Measurements from ENCODE around the gene PDE4C. TPM values are rescaled to one million over a fixed set of nuclear protein-coding genes. Genes with fewer than 3 reads are reported as not detected.

Gene PDE4C
- total RNA-seq, 2 experiments from 2014 or later: 0.14 to 0.23 TPM

DNA sequence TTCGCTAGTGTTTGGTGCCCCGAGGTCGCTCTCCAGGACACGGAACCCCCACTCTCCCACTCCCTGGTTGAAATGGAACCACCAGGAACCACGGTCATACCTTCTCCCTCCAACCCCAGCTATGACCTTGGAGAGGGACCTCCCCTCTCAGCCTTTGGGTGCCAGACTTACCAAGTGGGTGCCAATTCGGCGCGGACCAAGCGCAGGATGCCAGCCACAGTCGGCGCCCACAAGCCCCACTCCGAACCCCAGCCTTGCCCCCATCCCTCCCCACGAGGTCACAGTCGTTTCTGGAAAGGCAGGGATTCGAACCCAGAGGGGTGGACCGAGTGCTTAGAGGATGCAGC, 910 bp downstream of the PDE4C start:
- Mint-ChIP-seq H3K27me3 (peaks cover 69% of the 10 kb centered on the region), H3K4me1 (peaks cover 15% of the 10 kb centered on the region), H3K36me3 (peaks cover 2% of the 10 kb centered on the region), H3K4me3 (no peak overlapping the region), H3K9me3 (ENCODE audit: low read depth) (no peaks in the 10 kb centered on the region), H3K27ac (no peak overlapping the region)
- CTCF ChIA-PET: interaction anchor here (1.6 kb wide), 1 partner anchor 27 kb away, joined by 5 read pairs; no protein-coding TSS in a partner anchor
- DNase-seq (no peak), ATAC-seq (no peak)

GRCh38 chr19:18224525-18225354, 1.5 kb downstream of the PDE4C start:
- ATAC-seq: peak; percentile 99
- H3K9me3 Mint-ChIP-seq (ENCODE audit: low read depth): no peaks in the 10 kb centered on the region
- peak overlapping the region; percentile 70 for H3K27ac Mint-ChIP-seq
- H3K27me3 Mint-ChIP-seq: peaks cover 71% of the 10 kb centered on the region
- H3K4me3 Mint-ChIP-seq: peak overlapping the region; percentile 76
- peak; percentile 96 for DNase-seq
- peaks cover 18% of the 10 kb centered on the region for H3K4me1 Mint-ChIP-seq
- H3K36me3 Mint-ChIP-seq: peaks cover 2% of the 10 kb centered on the region
- CTCF ChIA-PET: interaction anchor here (0.5 to 1.9 kb wide), 16 partner anchors 9 to 186 kb away, joined by 3 to 11 read pairs (median 4); partner anchors contain the start of gene JUND

DNA sequence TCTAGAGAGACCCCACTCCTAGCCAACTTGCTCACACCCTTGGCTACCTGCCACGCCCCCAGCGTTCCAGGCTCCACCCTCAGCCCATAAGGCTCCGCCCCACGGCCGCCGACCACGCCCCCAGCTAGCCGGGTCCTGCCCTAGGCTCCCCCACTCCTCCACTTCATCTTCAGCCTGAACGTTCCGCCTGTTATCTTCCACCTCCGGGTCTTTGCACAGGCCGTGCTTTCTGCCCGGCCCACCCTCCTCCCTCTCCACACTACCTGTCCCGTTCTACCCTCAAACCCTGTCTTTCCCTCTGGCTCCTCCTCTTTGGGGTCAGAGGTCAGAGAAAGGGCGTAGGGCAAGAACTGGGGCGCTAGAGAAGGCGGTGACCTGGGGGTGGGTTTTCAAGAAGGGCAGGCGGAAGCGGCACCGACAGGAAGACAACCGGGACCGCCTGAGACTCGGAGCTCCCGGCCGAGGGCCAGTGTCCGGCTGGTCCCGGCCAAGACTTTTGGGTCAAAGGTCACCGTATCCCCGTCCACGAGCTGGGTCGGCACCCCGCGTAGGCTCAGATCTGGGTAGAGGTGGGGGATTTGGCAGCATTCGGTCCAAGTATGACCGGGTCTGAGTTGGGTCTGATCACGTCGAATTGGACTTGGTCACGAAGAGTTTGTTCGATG, 2.2 kb downstream of the PDE4C start:
- no peaks in the 10 kb centered on the region for H3K9me3 Mint-ChIP-seq (ENCODE audit: low read depth)
- peaks cover 19% of the 10 kb centered on the region for H3K4me1 Mint-ChIP-seq
- CTCF ChIA-PET: interaction anchor here (0.5 to 1.9 kb wide), 16 partner anchors 8 to 186 kb away, joined by 3 to 11 read pairs (median 4); partner anchors contain the start of gene JUND
- ATAC-seq: no peak
- H3K36me3 Mint-ChIP-seq: peaks cover 2% of the 10 kb centered on the region
- peaks cover 68% of the 10 kb centered on the region for H3K27me3 Mint-ChIP-seq
- peak overlapping the region; percentile 70 for H3K27ac Mint-ChIP-seq
- H3K4me3 Mint-ChIP-seq: peak overlapping the region; percentile 76
- DNase-seq: peak; percentile 57

GRCh38 chr19:18221815-18222725, 4.2 kb downstream of the PDE4C start:
- Mint-ChIP-seq H3K27me3 (peaks cover 58% of the 10 kb centered on the region), H3K9me3 (ENCODE audit: low read depth) (no peaks in the 10 kb centered on the region), H3K4me1 (peaks cover 17% of the 10 kb centered on the region), H3K36me3 (peaks cover 2% of the 10 kb centered on the region), H3K27ac (no peak overlapping the region), H3K4me3 (no peak overlapping the region)
- ATAC-seq: no peak
- CTCF ChIA-PET: interaction anchor here (1.0 to 1.7 kb wide), 3 partner anchors 30 to 166 kb away, joined by 3 to 7 read pairs (median 7); no protein-coding TSS in a partner anchor
- DNase-seq: no peak

GRCh38 chr19:18220632-18221275, 5.5 kb downstream of the PDE4C start:
- ATAC-seq (no peak), DNase-seq (no peak)
- Mint-ChIP-seq H3K27ac (no peak overlapping the region), H3K9me3 (ENCODE audit: low read depth) (no peaks in the 10 kb centered on the region), H3K36me3 (peaks cover 2% of the 10 kb centered on the region), H3K4me1 (peaks cover 15% of the 10 kb centered on the region), H3K27me3 (peaks cover 48% of the 10 kb centered on the region), H3K4me3 (no peak overlapping the region)
- CTCF ChIA-PET: interaction anchor here (1.3 to 1.7 kb wide), 2 partner anchors 31 to 108 kb away, joined by 7 read pairs; no protein-coding TSS in a partner anchor

DNA sequence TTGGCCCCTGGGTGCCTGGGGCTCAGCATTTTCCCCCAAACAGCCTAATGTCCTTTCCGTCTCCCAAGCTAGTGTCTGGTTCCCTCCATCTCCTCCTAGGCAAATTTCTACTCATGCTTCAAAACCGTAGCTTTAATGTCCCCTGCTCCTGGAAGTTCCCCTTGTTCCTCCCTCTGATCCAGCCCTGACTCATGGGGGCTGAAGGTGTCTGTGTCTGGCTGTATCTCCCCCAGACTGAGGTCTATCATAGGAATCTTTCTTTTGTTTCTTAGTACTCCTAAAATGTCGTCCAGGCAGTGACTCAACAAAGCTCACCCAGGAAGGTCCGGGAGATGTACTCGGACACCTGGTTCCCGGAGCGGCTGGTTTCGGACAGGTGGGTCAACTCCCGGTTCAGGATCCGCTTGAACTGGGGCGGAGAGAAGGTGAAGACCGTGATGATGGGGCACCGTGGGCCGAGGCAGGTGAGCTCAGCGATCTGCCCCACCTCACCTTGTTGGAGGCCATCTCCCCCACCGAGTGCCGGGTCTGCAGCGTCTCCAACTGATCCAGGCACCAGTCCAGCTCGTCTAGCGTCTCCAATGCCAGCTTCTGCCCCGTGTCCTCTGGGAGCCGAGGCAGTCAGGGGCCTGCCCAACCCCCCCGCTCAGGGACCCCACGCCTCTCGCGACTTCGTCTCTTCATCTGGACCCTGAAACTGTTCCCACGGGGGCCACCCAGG, 6.2 kb downstream of the PDE4C start:
- CTCF ChIA-PET: interaction anchor here (0.8 to 1.3 kb wide), 2 partner anchors 17 to 30 kb away, joined by 3 to 4 read pairs; partner anchors contain the start of gene RAB3A
- no peak for DNase-seq
- peaks cover 41% of the 10 kb centered on the region for H3K27me3 Mint-ChIP-seq
- H3K27ac Mint-ChIP-seq: peak overlapping the region; percentile 9
- peaks cover 17% of the 10 kb centered on the region for H3K4me1 Mint-ChIP-seq
- H3K36me3 Mint-ChIP-seq: peaks cover 2% of the 10 kb centered on the region
- no peaks in the 10 kb centered on the region for H3K9me3 Mint-ChIP-seq (ENCODE audit: low read depth)
- no peak for ATAC-seq
- no peak overlapping the region for H3K4me3 Mint-ChIP-seq

GRCh38 chr19:18218600-18218999, 7.6 kb downstream of the PDE4C start:
- DNase-seq (no peak), ATAC-seq (no peak)
- H3K27ac Mint-ChIP-seq: no peak overlapping the region
- peaks cover 10% of the 10 kb centered on the region for H3K4me1 Mint-ChIP-seq
- peaks cover 29% of the 10 kb centered on the region for H3K27me3 Mint-ChIP-seq
- CTCF ChIA-PET: interaction anchor here (1.3 kb wide), 1 partner anchor 34 kb away, joined by 3 read pairs; no protein-coding TSS in a partner anchor
- no peaks in the 10 kb centered on the region for H3K9me3 Mint-ChIP-seq (ENCODE audit: low read depth)
- no peaks in the 10 kb centered on the region for H3K36me3 Mint-ChIP-seq
- no peak overlapping the region for H3K4me3 Mint-ChIP-seq

DNA sequence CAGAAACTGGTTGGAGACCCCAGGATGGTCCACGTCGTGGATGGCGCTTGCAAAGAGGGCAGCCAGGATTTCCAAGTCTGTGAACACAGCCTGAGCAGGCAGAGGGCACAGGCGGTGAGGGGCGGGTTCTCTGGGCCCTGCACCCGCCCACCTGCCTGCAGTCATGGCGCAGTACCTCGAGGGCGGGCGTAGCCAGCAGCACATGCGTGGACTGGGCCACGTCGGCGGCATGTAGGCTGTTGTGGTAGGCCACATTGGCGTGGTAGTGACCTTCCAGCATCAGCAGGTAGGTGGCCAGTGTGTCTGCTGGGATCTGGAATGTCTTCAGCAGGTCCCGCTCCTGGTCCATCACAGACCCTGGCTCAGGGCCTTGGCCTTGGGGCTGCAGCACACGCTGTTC, 8.1 kb downstream of the PDE4C start:
- ATAC-seq (no peak), DNase-seq (no peak)
- Mint-ChIP-seq H3K4me3 (no peak overlapping the region), H3K27ac (no peak overlapping the region), H3K36me3 (no peaks in the 10 kb centered on the region), H3K9me3 (ENCODE audit: low read depth) (no peaks in the 10 kb centered on the region), H3K27me3 (peaks cover 24% of the 10 kb centered on the region), H3K4me1 (peaks cover 10% of the 10 kb centered on the region)
- CTCF ChIA-PET: interaction anchor here (1.3 kb wide), 1 partner anchor 34 kb away, joined by 3 read pairs; no protein-coding TSS in a partner anchor

DNA sequence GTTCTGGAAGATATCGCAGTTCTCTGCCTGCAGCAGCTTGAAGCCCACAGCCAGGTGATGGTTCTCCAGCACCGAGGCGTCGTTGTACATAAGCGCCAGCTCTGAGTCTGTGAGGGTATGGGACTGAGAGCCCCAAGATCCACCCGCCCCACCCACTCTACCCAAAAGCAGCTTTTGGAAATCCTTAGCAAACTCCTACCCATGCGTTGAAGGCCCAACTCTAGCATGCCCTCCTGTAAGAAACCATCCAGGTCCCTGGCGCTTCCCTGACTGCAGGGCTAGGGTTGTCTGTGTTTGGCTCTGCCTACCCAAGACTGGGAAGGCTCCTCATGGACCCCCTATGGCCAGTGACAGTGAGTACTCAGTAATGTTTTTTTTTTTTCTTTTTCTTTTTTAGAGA, 9.4 kb downstream of the PDE4C start:
- H3K27me3 Mint-ChIP-seq: peaks cover 18% of the 10 kb centered on the region
- DNase-seq: no peak
- H3K9me3 Mint-ChIP-seq (ENCODE audit: low read depth): no peaks in the 10 kb centered on the region
- H3K36me3 Mint-ChIP-seq: no peaks in the 10 kb centered on the region
- CTCF ChIA-PET: interaction anchor here (0.9 to 1.3 kb wide), 2 partner anchors 35 to 195 kb away, joined by 3 to 4 read pairs; no protein-coding TSS in a partner anchor
- peaks cover 10% of the 10 kb centered on the region for H3K4me1 Mint-ChIP-seq
- H3K4me3 Mint-ChIP-seq: no peak overlapping the region
- ATAC-seq: no peak
- H3K27ac Mint-ChIP-seq: no peak overlapping the region

DNA sequence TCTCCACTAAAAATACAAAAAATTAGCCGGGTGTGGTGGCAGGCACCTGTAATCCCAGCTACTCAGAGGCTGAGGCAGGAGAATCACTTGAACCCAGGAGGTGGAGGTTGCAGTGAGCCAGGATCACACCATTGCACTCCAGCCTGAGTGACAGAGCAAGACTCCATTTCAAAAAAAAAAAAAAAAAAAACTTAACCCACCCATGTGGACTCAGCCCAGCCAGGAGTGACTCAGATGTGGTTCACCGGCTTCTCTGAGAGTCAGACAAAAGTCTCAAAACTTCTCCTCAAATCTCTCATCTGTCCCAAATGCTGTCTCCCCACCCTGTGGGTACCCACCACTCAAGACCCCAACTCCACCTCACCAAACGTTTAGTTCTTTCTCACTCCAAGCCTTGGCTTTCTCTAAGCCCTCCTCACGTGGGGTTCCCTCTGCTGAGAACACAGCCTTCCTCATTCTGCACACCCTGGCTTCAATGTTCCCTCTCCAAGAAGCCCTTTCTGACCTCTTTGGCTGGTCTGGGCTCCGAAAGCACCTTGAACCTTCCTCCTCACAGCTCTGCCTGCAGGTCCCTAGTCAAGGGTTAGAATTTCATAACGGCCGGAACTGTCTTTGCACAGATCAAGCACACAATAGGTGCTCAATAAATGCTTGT, 11.3 kb downstream of the PDE4C start:
- no peak overlapping the region for H3K4me3 Mint-ChIP-seq
- CTCF ChIA-PET: interaction anchor here (0.7 to 1.4 kb wide), 2 partner anchors 9 to 10 kb away, joined by 3 read pairs; no protein-coding TSS in a partner anchor
- peaks cover 9% of the 10 kb centered on the region for H3K4me1 Mint-ChIP-seq
- DNase-seq: no peak
- H3K36me3 Mint-ChIP-seq: no peaks in the 10 kb centered on the region
- ATAC-seq: peak; percentile 59
- H3K9me3 Mint-ChIP-seq (ENCODE audit: low read depth): no peaks in the 10 kb centered on the region
- H3K27ac Mint-ChIP-seq: no peak overlapping the region
- H3K27me3 Mint-ChIP-seq: peaks cover 5% of the 10 kb centered on the region

GRCh38 chr19:18211683-18212082, 14.6 kb downstream of the PDE4C start:
- no peak for ATAC-seq

More at GRCh38 chr19:18211683-18212082, 14.6 kb downstream of the PDE4C start:
- H3K4me3 Mint-ChIP-seq: no peak overlapping the region
- H3K9me3 Mint-ChIP-seq (ENCODE audit: low read depth): no peaks in the 10 kb centered on the region
- DNase-seq: no peak
- no peaks in the 10 kb centered on the region for H3K36me3 Mint-ChIP-seq
- peaks cover 6% of the 10 kb centered on the region for H3K4me1 Mint-ChIP-seq
- H3K27me3 Mint-ChIP-seq: peaks cover 7% of the 10 kb centered on the region
- H3K27ac Mint-ChIP-seq: no peak overlapping the region
- CTCF ChIA-PET: interaction anchor here (1.9 kb wide), 1 partner anchor 40 kb away, joined by 6 read pairs; no protein-coding TSS in a partner anchor

Data from activated CD8-positive, alpha-beta memory T cell treated with anti-CD3 and anti-CD28 coated beads, Interleukin-2, amount 10 ng/mL, durations not matched to agents 7 days and 5 days (primary cell).